Measurements from ENCODE around the gene C16orf90.
A peak's percentile ranks its signal among the peaks of the same experiment; 100 is the strongest.

Gene C16orf90, protein sequence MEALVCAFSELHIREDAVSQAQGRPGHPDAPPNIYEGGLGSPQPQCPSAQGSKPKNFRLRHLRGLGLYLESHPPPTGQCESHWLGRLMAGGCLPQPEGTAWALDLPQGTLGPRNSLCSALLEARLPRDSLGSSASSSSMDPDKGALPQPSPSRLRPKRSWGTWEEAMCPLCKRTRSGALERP

DNA sequence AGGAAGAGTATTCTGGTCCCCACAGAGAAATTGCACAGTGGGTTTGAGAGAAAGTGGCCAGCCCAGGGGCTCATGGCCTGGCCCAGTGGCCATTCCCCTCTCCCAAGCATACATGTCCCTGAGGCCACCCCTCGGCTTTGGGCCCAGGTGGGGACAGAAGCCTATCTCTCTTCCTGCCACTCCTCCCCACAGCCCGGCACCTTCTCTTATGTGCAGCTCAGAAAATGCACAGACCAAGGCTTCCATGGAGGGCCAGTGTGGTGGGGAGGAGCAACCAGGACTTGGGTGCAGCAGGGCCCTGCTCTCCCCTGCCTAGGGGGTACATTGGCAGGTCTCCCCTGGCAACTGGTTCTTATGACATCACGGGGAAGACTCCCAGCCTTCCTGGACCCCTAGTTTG, at the start of gene C16orf90:
C16orf90 (minus strand) TSS at position 314 of the 400 bp plus-strand sequence; CDS start at position 246, 68 bp downstream.
- DNase-seq, result no peak

DNA sequence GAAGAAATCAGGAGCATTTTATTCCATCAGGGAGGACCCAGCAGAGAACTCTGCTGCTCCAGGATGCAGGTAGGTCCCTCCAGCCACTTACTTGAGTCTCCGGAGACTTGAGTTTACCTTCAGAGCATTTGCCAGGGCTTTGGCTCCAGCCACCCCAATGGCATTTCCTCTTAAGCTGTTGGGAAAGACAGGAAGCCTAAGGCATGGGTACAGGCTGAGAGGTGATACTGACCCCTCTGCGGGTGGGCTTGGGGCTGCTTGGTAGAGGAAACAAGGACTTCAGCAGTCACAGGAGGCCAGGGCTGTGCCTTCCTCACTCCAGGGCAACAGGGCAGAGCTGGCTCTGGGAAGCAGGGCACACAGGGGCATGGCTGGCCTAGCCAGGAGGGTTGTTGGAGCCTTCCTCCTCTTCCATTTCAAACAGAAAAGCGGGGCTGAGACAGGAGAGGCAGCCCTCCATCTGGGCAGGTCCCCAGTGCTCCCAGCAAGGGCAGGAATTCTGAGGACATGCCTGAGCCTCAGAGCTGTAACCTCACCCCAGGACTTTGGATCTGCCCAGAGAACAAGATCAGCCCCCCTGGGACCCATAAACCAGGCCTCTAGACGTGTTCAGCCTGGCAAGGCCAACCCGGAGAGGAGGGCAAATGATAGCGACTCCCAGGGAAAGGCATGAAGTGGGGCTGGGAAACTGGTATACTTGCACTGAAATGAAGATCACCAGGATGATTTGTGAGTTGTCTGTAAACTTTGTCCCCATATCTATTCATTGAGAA, 47.5 kb upstream of the C16orf90 start:
- no peak for DNase-seq

DNA sequence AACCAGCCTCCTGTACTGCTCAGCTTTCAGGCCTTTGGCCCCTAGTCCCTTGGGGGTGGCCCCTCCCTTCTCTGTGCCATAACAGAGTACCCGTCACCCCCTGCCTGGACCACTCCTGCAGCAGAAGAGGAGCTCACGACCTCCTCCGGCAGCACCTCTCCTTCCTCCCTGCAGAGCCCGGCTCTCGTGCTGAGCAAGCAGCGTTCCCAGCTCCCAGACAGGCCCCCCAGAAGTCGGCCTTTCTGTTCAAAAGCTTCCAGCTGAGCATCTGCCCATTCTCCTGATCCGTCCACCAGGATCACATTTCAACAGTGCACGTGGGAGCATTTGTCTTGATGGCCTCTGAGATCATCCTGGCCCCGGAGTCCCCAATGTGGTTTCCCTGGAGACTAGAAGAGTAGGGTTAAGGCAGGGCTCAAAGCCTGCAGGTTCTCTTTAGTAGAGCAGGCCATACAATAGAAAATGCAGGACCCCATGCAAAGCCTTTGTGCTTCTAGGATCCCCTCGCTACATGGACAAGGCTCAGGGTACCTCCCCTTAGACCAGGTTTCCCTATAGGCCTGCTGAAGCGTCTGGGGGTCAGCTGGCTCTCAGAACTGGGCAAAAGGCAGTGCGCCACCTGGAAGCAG, 46.4 kb upstream of the C16orf90 start:
- DNase-seq, result no peak

DNA sequence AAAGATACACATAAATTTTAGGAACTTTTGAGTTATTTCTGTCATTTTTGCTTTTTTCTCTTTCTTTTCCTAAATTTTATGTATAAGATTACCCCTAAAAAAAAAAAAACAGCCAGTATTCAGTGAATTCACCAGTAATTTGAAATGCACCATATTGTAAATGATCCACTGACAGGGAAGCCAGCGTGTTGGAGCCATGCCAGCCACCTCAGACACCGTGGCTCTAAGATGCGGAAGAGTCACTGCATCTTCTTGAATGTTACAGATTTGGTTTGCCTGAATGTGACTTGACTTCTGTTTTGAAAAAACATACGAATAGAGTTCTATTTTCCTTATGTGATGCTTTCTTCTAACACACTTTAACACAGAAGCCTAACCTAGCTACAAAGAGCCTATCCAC, 42.9 kb upstream of the C16orf90 start:
- DNase-seq, result no peak

DNA sequence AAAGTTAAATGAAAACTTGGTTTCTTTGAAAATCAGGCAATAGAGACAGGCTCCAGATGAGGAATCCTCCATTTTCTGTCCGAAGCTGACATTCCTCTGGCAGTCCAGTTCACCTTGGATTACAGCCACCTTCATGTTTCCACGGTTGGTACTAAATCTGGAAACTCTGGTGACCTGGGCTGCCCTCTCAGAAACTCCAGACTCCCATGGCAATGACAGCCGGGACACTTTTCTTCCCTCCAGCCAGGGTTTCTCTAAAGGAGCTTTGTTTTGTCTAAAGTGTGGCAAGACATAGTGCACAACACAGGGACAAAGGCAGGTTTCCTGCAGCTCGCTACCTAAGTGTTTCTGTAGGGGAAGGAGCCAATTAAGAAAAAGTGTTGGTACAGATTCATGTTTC, 41.6 kb upstream of the C16orf90 start:
- no peak for DNase-seq

DNA sequence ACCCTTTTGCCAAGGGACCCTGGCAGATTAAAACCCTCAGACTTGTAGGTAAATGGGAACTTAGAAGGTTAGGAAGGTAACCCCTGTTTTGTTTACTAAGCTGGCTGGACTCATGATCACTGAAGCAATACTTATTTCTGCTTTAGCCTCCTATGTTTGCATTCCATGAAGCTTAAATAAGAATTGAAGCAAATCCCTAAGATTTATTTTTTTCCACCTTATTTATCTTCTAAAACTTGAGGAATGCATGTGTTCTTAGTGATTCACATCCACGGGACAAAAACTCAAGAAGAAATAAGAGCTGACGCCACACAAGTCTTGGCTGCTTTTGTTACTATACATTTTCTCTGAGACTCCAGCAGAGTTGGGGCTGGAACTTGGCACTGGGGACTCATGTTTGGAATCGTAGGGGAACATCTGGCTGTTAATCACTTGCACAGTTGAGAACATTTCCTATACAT, 41.0 kb upstream of the C16orf90 start:
- DNase-seq, result no peak

DNA sequence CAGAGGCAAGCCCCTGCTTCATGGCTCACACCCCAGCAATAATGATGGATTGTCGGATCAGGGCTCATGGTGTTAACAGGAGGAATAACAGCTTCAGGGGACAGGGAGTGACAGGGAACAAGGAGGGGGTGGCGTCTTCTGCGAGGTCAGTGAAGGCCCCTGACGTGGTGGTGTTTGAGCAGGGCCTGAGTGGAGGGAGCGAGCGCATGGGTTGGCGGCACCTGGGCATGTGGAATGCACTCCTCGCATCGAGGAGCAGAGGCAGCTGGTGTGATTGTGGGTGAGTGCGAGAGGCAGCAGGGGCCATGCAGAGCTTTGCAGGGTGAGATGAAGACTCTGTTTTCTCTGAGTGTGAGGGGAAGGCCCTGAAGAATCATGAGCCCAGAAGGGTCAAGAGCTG, 38.8 kb upstream of the C16orf90 start:
- no peak for DNase-seq

DNA sequence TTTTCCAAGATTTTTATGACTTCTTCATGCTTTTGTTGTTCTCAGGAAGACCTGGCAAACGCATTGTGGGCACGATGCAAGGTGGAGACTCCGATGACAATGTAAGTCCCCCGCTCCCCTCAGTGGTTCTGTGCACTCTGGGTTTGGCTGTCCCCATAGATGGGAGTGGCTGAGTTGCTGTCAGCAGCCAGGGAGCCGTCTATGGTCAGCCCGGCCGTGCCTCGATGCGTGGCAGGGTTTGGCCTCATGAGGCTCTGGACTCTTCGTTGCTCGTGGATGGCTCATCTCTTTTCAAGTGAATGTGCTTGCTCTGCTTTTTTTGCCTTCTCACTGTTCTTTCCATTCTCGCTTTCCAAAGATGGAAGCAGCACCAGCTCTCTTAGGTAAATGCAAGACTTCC, 37.5 kb upstream of the C16orf90 start:
- DNase-seq, result no peak

DNA sequence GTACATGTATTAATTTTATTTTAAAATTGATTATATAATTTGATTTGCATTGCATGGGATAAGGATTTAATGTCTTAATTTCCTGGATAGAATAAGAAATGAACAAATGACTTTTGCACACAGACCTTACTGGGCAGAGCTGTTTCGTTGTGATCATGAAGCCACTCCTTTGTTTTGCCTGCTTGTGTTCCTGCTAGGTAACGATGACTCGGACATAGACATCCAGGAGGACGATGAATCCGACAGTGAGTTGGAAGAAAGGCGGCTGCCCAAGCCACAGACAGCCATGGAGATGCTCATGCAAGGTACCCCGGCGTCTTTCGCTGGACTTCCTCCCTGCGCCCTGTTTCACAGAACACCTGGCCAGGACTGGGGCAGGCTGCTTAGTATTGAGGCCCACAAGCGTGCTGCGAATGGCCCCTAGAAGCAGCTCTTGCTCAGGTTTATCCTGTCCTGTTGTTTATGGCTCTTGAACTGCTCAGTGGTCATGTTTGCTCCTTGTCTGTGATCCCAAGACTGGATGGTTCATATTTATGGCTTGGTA, 35.2 kb upstream of the C16orf90 start:
- DNase-seq, result no peak

DNA sequence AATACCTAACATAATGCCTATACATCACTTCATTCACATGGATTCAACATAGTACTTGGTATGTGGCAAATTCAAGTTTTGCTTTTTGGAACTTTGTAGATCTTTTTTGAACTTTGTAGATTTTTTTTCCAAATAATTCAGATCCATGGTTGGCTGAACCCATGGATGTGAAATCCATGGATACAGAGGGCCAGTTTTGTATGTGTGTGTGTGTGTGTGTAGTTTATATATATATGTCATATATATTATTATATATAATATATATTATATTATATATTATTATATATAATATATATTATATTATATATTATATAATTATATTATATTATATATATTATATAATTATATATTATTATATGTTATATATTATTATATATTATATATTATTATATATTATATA, 33.9 kb upstream of the C16orf90 start:
- no peak for DNase-seq

DNA sequence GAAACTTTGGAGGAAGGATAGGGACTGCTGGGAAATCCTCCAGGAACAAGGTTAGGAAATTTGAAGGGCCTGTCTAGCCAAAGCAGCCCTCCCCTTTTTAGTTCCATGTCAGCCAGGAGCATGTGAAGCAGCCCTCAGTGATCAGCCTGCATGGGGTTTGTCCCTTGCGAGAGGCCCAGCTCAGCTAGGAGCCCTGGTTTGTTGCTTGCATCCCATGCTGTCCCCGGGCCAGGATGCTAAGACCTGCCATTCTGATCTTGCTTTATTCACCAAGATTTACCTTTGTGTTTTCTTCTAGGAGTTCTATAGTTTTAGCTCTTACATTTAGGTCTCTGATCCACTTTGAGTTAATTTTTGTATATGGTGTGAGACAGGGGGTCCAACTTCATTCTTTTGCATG, 33.1 kb upstream of the C16orf90 start:
- no peak for DNase-seq

DNA sequence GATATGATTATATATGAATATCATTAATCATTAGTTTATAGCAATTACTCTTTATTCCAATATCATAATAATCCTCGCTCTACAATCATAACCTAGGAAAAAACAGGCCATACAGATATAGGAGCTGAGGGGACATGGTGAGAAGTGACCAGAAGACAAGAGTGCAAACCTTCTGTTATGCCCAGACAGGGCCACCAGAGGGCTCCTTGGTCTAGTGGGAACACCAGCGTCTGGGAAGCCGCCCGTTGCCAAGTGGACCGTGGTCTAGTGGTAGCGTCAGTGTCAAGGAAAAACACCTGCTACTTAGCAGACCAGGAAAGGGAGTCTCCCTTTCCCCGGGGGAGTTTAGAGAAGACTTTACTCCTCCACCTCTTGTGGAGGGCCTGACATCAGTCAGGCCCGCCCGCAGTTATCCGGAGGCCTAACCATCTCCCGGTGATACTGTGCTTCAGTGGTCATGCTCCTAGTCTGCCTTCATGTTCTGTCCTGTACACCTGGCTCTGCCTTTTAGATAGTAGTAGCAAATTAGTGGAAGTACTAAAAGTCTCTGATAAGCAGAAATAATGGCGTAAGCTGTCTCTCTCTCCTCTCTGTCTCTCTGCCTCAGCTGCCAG, 32.0 kb upstream of the C16orf90 start:
- DNase-seq, result peak; percentile 63

DNA sequence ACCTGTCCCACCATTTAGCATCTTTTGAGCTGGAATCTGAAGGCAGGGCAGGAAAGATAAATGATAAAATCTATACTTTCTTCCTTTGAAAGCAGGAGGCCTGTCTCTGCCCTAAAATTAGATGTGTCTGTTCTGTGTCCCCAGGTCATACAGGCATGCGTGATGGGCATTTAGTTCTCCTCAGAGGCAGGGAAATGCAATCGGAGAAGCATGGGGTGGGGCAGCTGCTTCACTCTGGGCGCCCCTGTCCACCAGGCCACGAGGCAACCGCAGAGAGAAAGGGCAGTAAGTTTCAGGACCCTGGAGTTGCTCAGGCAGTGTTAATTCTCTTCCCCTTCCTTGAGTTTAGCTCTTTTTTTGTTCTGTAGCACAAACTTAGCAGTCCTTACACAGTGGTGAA, 30.7 kb upstream of the C16orf90 start:
- DNase-seq, result no peak

DNA sequence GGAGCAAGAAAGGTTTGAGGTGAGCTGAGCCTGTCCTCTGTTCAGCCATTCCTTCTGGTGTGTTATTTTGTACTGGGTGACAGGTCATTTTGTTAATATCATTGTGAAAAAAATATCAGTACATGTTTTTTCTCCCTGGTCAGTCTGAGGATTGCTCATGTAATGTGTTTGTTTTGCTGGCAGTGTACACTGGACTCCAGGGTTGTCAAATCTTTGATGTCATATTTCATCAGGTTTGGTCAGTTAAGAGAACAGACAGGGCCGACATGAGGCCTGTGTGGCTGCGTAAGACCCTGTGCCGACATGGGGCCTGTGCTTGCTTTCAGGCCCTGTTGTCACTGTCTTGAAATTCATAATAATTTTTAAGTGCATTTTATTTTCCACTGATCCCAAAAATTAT, 28.0 kb upstream of the C16orf90 start:
- DNase-seq, result no peak

DNA sequence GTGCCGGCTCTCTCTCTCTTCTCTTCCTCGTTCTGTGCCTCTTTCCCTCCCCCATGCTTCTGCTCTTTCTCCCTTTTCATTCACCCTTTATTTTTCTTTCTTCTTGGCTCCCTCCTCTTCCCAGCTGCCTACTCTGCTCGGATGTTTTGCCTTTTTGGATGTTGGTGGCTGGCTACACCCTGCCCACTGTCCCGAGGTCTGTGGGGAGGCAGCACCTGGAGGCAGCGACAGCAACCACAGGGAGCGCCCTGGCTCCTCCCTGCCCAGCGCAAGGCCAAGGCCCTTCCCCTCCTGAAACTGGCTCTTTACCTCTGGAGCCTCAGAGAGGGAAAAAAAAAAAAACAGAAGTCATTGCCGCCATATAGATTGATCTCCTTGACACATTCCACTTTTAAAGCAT, 25.6 kb upstream of the C16orf90 start:
- no peak for DNase-seq

DNA sequence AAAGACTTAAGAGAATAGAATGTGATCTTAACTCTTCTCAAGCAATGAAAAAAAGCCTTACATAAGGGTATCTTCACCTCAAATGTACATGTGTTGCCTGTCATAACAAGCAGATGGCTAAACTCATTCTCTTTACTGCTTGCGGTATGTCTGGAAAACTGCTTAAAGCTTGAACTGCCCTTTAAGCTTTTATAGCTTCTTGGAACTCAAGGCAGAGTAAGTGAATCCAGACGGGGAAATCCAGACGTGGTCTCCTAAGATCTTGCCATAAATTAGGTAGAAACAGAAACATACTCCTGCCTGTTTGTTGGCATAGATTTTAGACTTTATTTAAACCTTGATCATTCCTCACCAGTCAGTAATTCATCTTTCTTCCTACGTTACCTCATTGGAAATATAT, 25.1 kb upstream of the C16orf90 start:
- no peak for DNase-seq

DNA sequence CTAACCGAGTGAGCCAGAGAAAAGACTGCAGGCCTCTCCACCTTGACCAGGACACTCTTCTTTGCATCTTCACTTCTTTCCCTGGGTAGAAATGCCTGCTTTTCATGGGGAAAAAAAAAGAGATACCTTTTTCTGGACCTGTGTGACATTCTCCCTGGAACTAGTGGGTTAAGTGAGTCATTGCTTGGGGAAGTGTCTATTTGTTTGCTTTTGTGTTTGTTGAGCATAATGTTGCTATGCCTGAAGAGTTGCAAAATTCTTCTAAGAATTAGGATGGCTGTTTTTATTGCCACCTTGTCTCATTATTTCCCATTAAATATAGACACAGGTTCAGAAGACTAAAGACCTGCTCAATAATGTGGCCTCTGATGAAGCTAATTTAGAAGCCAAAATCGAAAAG, 24.3 kb upstream of the C16orf90 start:
- no peak for DNase-seq

DNA sequence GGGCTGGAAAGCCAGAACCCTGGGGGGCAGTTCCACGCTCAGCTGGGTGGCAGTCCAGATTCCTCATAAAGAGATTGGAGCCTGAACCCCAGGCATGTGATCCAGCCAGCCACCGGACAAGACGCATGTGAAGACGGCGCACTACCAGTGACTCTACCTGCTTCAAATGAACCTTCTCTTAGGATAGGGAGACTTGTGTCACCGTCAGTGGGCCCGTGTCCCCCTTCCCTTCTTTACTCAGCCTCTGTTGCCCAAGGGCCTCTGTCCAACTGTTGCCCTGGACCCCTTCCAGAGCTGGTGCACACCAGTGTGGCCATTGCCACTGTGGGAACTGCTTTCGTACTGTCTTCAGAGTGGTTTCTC, 23.7 kb upstream of the C16orf90 start:
- DNase-seq, result no peak

DNA sequence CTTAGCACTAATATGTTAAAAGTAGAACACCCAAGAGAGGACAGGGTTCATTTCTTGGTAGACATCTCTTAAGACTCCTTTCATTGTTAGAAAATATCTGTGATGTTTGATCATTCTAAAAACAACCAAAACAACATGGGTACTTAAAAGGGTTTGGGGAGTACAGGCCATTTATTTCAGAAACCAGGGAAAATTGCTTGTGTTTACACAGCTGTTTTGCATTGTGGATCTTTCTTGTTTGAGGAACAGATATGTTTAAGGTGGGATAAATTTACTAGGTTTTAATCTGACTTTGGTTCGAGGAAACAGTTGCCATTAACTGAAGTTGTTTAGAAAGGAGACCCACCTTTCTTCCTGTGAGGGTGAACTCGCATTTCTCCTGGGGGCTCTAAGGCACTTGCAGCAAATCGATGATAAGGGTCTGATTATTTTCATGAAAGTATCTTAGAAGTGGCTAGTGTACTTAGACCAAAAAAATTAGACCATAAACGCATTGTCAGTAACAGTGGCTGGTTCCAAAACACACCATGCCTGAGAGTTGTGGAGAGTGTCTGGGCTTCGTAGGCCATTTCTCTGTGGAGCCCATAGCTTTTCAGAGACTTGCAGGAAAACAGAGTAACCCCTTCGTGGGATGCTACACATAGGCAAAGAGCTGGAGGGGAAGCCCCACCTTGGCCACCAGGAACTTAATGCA, 23.1 kb upstream of the C16orf90 start:
- DNase-seq, result no peak

DNA sequence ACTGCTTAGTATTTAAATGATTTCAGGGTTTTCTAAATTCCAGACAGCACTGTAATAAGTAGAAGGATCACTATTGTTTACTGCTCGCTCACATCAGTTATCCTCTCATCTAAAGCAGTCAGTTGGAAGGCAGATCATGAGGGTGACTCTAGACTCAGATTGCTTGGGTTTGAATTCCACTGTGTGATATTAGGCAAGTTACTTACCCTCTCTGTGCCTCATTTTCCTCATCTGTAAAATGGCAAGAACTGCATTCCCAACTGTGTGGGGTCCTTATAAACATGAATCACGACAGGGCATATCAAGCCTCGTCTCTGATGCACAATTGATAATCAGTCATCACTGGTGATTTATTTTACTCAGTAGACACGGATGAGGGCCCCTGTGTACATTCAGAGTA, 20.6 kb upstream of the C16orf90 start:
- no peak for DNase-seq

DNA sequence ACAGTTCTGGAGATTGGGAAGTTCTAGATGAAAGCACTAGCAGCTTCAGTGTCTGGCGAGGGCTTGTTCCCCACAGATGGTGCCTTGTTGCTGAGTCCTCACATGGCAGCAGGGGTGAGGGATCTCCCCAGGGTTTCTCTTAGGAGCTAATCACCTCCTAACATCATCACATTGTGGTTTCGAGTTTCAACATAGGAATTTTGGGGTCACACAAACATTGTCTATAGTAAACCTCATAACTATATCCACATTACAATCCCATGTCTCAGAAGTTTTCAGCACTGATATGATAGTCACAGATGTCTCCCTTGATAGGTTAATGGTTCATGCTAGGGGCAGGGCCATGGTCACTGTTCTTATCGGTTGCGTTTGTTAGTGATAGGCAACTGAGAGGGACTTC, 19.3 kb upstream of the C16orf90 start:
- no peak for DNase-seq

DNA sequence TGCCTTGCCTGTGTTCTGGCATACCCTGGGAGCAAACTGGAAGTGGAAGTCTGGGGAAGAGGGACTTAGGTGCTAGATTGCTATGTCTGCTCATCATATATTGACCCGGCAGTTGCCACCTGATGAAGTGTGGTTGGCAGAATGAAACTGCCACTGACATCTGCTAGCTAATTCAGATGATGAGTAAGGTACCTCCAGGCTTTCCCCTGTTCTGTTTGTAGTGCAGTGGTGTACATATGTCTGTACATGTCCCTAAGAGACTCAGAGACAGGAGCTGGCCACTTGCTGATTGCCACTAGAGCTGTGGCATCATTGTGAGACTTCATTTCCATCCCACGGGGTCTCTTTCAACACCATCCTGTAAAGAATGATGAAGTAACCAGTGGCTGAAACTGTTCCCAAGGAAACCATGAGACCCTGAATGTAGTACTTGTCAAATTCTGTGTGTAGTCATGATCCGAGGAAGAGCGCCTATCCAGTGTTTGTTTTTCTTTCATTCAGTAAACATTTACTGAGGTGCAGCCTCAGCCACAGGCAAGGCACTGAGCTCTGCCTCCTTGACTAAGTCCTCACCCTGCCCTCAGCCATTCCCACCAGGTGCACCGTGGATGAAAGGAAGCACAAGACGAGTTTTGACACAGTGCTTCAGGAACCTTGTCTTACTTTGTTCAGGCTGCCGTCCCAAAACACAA, 18.7 kb upstream of the C16orf90 start:
- DNase-seq, result no peak

Measured in NCI-H2029 (cell line).